Uterus (tissue), 2 donors: Measurements from ENCODE around the gene NCOR2.

Source experiments
- CTCF ChIP-seq, 4 experiments: fragments of 200-600 bp in 2 of 4; fragments of 450-650 bp in 2 of 4; sonication (generic) in 2 of 4; IDR thresholded peaks; one replicate each; pipeline ENCODE4 v1.5.1; 2016 to 2019; ENCODE audit warnings: antibody characterized with exemption in 4 of 4, mild to moderate bottlenecking in 2 of 4, moderate library complexity in 1 of 4
- POLR2A ChIP-seq, 2 donors: fragments of 450-650 bp; IDR thresholded peaks; one replicate each; pipeline ENCODE4 v1.6.1; 2016; ENCODE audit warnings: antibody characterized with exemption in 2 of 2, mild to moderate bottlenecking in 1 of 2, moderate library complexity in 1 of 2

GRCh38 chr12:124554429-124555029 is 12.9 kb downstream of the NCOR2 start:
- no peak for TF ChIP-seq POLR2A (IDR thresholded peaks at IDR 0.05)
- TF ChIP-seq CTCF (IDR thresholded peaks at IDR 0.05), result no peak
